Epithelial cell of proximal tubule (primary cell): ENCODE data around the gene P3R3URF. TPM values are rescaled to one million over a fixed set of nuclear protein-coding genes. Genes with fewer than 3 reads are reported as not detected.

ENCODE experiments used
- DNase-seq: peaks from one replicate; pipeline ENCODE4 v3.0.0-alpha.2; 2011; ENCODE audit warnings: low read depth
- H3K4me3 ChIP-seq: 2 replicates; pipeline ENCODE4 v1.5.1; 2011; ENCODE audit warnings: low read depth, mild to moderate bottlenecking, low read length
- total RNA-seq: library from RNA; depleted of rRNA; stranded (reverse); fragments of >200 nt; gene quantifications from 2 replicates; pipeline ENCODE4 v1.2.3, GENCODE V29; 2015
- TF ChIP-seq, protein P1 (sequence below): conservative IDR thresholded peaks from 2 replicates; pipeline ENCODE4 v1.5.1; 2012; ENCODE audit warnings: low read depth, mild to moderate bottlenecking, low read length

Gene P3R3URF
- total RNA-seq, 1 donor from 2014 or later: not detected

DNA sequence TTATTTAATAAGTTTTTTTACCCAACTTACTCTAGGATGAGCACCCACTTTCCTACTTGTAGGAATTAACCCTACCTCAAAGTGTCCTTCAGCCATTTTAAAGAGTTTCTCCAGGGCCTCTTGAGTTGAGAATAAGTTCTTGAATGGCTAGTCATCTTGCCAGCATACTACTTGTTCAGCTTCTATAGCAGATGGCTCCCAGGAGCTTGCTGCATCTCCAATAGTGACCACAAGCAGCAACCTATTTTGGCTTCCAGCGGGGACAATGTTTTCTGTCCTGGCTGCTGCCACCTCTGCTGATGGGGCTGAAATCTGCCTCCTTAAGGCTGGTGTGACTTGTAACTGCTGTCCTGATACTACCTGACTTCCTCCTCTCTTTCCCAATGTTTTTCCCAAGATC, 23.1 kb downstream of the P3R3URF start:
- TF ChIP-seq, protein P1, sequence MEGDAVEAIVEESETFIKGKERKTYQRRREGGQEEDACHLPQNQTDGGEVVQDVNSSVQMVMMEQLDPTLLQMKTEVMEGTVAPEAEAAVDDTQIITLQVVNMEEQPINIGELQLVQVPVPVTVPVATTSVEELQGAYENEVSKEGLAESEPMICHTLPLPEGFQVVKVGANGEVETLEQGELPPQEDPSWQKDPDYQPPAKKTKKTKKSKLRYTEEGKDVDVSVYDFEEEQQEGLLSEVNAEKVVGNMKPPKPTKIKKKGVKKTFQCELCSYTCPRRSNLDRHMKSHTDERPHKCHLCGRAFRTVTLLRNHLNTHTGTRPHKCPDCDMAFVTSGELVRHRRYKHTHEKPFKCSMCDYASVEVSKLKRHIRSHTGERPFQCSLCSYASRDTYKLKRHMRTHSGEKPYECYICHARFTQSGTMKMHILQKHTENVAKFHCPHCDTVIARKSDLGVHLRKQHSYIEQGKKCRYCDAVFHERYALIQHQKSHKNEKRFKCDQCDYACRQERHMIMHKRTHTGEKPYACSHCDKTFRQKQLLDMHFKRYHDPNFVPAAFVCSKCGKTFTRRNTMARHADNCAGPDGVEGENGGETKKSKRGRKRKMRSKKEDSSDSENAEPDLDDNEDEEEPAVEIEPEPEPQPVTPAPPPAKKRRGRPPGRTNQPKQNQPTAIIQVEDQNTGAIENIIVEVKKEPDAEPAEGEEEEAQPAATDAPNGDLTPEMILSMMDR: no peak
- DNase-seq: no peak
- no peak overlapping the region for H3K4me3 ChIP-seq

DNA sequence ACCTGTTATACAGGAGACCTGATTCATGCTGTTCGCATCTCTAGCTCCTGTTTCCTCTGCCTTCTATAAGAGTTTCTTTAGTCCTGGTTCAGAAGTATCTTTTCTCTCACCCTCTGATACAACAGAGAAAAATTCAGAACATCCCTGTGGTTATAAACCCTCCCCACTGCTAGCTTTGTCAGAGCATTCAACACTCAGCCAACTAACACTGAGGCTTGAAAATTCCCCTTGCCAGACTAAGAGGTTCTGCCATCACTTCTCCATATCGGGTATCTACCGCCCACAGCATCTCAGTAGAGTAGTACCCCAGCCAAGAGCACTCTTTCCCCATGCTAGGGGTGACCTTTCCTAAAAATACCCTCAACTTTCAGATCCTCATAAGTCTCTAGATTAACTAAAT, 24.3 kb downstream of the P3R3URF start:
- TF ChIP-seq, protein P1: no peak
- no peak overlapping the region for H3K4me3 ChIP-seq
- DNase-seq: no peak

DNA sequence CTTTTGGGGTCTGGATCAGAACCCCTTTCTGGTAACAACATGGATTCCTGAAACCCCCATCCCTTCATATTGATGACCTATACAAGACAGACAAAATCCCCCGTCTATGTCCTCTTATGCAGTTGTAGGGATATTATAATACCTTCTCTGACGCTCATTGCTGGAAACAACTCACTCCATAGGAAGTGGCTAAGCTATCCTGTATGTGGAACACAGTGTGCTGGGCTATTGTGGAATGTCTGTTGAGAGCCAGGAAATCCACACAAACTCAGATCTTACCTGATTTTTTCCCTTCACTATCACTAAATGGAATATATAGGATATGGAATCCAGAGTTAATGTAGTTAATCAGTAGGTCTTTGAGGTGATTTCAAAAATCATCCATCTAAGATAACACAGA, 26.2 kb downstream of the P3R3URF start:
- DNase-seq: no peak
- no peak overlapping the region for H3K4me3 ChIP-seq
- TF ChIP-seq, protein P1: no peak

DNA sequence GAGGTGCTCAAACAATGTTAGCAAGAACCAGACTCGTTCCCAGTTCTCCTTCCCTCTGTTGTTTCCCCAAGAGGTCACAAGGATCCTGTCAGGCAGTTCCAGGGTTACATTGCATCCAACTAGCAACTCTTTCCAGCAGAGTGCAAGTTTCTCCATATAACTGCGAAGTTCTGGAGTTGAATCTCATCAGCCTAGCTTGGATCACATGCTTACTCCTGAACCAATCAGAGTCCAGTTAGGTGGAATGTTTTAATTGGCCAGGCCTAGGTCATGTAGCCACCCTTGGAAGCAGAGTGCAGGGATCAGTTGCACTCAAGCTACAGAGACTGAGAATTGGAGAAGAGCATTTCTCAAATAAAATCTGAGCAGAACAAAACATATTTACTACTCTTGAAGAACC, 28.0 kb downstream of the P3R3URF start:
- TF ChIP-seq, protein P1: no peak
- no peak overlapping the region for H3K4me3 ChIP-seq
- no peak for DNase-seq

DNA sequence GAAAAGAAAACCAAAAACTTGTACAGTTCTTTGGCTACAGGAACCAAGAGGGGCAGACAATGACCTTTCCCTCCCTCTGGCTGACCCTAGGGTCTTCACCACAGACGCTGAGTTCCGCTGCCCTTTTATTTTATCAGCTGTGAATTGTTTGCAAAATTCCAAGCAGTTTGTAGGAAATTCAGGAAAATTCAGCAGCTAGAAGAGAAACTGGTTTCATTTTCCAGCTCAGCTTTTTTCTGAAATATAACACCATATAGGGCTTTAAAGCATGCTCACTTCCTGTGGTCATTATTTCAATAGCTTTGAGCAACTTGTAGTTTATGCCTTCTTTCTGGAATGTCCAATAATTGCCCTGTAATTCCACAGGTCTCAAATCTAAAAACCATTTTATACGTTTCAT, 38.4 kb downstream of the P3R3URF start:
- no peak overlapping the region for H3K4me3 ChIP-seq
- TF ChIP-seq, protein P1: no peak
- no peak for DNase-seq

DNA sequence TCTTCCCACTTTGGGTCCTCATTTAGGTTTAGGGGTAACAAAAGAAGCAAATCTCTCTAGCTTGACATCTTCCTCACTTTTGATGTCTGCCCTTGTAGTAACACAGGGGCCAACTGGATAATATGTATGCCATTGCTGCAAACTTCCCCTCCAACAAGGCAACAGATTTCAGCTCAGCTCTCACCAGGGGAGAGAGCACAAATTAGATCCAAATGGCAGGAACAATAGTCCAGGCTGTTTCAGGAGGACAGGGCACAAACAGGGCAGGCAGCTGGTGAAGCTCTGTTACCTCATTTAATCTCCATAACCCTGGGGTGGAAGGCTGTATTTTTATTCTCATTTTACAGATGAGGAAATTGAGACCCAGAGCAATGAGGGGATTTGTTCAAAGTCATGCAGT, 39.6 kb downstream of the P3R3URF start:
- TF ChIP-seq, protein P1: no peak
- H3K4me3 ChIP-seq: no peak overlapping the region
- DNase-seq: no peak

DNA sequence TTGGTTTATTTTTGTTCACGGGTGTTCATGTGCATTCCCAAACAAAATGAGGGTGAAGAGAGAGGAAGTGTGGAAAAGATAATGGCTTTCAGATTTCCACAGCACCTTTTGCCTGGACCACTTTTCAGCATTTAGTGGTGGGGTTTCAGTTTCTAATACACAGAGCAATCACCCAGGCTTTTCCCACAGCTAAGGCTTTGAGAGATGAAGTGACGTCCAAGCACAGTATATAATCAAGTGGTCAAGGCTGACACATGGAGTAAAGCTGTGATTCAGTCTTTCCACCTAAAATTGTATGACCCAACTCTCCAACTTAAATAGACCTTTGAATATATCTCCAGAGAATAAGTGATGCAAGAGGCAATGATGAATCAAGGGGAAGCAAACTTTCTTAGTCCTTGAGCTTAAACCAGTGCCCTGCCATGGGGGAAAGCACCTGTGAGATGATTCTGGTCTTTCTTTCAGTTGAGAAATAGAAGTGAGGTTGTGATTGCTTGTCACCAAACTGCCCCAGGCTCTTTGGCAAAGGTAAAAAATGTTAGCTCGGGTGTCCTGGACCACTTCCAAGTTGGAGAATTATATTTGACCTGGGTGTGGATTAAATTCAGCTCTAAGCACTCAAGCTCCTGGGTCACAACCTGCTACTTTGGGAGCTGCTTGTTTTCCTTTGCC, 41.5 kb downstream of the P3R3URF start:
- no peak overlapping the region for H3K4me3 ChIP-seq
- DNase-seq: peak; percentile 48
- TF ChIP-seq, protein P1: no peak
